HG03378 (cell line): Measurements from ENCODE around the gene PHC3.

Experiments used
- ATAC-seq: cut with Tn5 transposase; IDR thresholded peaks from one replicate; pipeline ENCODE4 v1.9.1; 2021; ENCODE audit warnings: mild to moderate bottlenecking, moderate library complexity; ENCODE audit not compliant: unreplicated experiment

PHC3 gene

DNA sequence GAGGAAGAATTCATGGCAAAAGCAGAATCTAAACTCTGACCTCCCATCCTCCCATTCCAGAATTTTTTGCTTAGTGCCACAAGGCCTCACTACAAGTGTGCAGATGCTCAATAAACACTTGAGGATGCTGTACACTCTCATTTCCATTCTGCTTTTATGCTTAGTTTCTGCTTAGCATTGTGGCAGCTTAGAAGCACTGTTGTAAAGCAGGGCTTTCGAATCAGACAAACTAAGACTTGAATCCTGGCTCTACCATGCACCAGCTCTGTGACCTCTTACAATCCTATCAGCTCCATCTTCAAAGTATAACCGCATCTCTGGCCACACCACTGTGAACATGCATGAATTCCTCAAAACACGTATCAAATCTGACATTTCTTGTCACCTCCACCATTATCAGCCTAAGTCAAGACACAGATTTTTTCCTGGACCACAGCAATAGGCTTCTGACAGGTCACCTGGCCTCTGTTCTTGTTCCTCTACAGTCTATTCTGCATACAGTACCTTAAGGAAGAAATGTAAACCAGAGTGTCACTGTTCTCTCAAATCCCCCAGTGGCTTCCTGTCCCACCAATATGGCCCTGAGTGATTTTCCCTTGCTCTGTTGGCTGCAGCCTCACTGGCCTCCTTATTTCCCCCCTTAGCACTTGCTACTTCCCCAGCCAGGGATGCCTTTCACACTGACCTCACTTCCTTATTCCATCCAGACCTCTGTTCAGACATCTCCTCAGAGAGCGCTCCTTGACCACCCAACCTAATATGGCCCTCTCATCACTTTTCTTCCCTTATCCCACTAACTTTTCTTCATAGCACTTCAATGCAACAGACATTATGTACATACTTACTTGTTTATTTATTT, 8.1 kb upstream of the PHC3 start:
- peak; percentile 9 for ATAC-seq

DNA sequence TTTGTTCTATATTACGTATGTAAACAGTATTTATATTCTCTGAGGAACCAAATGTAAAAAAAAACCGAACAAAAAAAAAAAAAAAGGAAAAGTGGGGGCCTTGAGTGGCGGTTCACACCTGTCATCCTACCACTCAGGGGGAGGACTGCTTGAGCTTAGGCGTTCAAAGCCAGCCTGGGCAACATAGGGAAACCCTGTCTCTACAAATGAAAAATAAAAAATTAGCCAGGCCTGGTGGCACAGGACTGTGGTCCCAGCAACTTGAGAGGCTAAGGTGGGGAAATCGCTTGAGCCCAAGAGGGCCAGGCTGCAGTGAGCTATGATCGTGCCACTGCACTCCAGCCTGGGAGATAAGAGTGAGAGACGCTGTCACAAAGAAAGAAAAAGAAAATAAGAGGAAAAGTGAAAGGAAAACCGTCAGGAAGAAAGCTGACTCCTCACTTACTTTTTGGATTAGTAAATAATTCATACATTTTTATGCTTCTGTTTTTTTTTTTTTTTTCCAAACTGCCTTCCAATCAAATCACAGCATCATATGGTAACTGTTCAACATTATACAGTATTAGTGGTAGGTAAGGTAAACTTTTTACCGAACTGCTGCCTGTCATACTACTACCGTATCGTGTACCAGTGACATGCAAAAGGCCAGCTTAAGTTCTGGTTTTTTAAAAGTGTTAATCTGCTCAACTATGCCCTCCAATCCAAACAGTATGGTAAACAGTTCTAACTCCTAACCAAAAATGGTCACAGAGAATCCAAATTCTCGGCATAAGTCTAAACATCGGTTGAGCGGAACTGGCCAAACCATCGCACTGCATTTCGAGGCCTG, 1.2 kb downstream of the PHC3 start:
- peak; percentile 35 for ATAC-seq

DNA sequence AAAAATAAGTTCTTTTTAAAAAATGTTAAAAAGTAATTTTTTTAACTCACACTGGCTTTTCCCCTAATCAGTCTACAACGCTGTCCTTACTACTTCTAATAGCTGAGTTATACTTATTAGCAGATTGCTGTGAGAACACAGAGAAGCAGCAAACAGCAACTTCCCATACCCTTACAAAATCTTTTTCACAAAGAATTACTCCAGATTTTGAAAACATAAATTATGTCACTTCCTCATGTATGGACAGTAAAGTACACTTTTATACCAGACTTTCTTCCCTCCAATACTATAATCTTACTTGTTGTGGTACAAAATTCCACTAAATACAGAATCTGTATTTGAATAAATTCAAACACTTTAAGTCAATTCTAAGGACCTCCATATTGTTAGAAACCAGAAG, 2.1 kb downstream of the PHC3 start:
- no peak for ATAC-seq

DNA sequence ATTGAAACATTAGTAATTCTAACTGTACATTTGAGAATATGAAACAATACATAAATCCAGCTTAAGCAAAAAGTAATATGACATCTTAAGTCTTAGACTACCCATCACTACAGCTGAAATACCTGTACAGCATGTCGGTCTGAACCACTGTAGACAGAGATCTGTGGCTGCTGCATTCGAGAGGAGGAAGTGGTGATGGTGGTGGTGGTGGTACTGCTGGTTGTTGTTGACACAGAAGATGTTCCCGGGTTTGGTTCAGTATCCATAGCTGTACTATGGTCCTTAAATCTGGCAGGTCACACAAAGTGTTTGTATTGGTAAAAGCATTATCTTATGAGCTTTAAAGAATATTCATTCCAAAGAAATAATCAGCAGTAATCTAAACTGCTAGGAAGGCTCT, 2.9 kb downstream of the PHC3 start:
- ATAC-seq = peak; percentile 25

DNA sequence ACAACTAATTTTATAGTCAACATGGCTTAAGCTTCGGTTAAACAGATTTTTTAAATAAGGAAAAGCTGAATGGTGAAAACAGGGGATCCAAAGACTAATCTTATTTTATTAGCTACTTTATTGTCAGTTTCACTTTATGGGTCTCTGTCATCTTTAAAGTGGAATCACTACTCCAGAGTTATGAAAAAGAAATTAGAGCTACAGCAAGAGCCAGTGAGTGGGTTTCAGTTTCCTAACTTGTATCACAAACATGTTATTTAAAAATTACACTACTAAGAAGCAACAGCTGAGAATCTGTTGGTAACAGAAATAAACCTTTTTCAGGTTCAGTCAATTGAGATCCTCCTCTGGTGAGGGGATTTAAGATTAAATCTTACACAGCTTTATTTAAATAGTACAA, 10.0 kb downstream of the PHC3 start:
- peak; percentile 55 for ATAC-seq

DNA sequence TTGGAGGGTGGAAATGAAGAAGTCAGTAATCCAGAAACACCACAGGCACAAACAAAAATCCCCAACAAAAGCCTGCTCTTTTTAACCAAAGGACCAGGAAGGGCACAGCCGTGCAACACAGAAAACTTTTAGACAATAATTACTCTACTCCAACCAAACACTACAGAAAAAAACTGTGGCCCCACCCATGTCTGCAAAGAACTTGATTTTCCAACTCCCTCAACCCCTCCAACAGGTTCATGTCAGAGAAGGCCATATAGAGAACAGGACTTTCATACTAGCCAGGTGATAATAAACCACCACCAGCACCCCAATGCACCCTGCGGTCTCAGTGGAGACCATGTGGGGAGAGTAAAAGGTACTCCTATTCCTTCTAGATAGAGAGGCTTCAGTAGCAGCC, 16.8 kb downstream of the PHC3 start:
- no peak for ATAC-seq

DNA sequence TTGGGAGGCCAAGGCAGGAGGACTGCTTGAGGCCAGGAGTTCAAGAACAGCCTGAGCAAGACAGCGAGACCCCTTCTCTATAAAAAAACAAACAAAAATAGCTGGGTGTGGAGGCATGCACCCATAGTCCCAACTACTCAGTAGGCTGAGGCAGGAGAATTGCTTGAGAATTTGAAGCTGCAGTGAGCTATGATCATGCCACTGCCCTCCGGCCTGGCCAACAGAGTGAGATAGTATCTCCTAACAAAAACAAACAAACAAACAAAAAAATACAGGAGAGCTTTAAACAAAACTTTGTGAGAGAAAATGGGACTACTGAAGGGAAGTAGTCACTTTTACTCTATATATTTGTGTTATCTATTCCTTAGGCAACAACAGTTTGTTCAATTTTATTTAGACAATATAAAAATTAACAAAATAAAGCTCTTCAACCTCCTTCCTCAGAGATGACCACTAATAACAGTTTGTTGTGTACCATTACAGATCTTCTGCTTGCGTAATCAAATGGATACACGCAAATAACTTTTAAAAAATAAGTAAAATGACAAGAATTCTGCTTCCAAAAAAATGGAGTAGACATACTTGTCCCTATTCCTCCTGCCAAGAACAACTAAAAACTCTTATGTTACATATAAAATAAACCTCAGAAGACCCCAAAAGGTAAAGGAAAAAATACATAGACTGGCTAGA, 17.4 kb downstream of the PHC3 start:
- ATAC-seq = no peak

DNA sequence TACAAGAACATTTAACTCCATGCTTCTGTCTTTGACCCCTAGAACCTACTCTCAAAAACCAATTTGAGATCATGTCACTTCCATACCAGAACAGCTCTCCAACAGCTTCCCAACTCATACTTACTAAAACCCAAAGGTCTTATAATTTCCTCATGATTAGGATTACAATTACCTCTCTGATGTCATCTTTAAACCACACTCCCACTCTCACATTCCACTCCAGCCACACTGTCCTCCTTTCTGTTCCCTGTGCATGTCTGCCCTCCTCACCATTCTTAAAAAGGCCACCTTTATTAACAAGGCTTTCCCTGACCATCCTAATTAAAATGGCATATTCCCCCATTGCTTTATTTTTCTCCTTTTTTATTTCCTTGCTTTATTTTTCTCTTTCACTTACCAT, 18.9 kb downstream of the PHC3 start:
- ATAC-seq = no peak

DNA sequence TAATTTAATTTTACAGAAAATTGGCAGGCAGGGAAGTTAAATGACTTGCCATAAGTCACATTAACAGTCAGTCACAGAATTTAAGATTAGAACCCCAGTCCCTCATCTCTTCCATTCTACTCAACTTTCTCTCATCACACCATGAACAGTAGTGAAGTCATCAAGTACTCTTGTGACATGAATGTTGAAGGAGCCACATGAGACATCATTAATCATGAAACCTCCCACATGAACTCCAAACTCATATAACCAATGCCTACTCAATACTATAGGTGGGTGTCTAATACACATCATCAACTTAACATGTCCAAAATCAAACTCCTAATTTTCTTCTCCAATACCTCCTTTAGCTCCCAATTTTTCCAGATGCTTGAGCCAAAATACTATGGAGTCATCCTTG, 19.5 kb downstream of the PHC3 start:
- no peak for ATAC-seq

DNA sequence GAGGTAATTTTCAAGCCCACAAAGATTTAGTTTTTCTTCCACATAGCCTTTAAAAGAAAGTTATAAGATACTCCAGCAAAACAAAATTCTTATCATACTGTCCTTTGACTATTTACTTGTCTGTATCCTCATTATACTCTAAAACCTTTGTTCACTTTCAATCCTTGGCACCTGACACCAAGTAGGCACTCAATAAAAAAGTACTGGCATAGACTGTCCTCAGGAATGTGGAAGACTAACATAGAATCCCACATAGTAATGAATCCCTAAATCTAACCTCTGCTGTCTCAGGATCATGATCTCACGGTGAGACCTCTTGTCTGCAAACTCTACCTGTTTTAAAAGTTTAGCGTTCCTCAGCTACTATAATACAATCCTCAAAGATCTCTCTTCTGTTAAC, 21.6 kb downstream of the PHC3 start:
- ATAC-seq = no peak

DNA sequence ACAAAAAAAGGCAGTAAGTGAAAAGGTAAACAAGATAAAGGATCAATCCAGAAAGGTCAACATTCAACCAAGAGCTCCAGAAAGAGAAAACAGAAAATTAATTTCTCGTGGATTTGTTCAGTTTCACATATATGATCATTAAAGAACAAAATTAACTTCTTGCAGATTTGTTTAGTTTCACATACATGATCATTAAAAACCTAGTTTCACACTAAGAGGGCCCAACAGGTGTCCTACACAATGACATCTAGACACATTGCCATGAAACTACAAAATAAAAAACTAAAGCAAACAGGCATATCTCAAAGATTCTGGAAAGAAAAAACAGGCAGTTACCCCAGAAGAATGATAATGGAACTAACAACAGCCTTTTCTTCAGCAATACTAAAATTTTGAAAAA, 22.1 kb downstream of the PHC3 start:
- no peak for ATAC-seq

DNA sequence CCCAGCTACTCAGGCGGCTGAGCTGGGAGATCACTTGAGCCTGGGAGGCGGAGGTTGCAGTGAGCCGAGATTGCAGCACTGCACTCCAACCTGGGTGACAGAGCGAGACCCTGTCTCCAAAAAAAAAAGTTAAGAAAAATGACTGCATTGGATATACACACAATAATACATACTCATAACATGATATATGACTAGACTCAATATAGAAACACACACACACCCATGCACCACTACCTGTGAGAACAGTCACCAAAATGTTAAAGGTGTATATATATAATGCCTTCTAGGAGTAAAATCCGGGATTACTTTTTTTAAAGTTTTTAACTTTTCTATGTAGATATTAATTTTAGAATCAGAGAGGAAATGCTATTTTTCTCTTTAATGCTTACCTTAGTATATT, 25.9 kb downstream of the PHC3 start:
- no peak for ATAC-seq

DNA sequence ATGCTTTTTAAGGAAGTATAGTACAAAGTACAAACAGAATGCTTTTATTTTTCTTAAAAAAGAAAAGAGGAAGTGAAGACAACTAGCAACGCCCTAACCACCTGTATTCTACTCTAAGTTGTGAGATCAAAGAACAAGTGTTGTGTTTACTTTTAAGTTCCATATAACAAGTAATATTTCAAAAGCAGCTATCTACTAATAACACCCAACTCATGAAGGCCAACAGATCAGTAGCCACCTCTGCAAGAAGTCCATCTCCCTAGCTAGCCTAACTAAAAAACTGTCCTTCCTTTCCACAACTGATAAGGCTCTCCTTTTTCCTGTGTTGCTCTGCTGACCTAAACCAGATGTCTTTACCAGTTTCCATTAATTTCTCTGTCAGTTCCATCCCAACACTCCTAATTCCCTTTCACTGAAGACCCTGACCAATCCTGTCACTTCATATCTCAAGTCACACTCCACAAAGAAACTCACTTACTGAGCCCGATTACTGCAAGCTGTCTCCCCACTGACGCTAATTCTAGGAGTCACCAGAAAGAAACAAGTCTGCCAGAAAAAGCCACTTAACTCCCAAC, 26.9 kb downstream of the PHC3 start:
- peak; percentile 96 for ATAC-seq

DNA sequence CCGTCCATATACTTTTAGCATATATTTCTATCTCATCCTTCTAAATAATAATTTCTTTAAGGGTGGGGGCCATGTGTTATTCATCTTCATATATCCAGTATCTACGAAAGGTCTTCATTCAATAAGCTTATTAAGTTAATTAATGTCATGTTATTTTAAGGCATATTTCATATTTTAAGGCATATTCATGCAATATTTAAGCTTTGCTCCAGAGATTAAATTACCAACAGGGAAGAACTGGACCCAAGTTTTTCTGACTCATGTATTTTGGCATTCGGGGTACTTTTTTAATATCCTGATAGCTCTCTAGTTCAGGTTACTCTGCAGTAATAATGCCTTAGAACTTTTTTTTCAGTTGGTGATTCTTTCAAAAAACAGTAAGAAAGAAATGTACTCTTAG, 27.4 kb downstream of the PHC3 start:
- ATAC-seq = peak; percentile 23

DNA sequence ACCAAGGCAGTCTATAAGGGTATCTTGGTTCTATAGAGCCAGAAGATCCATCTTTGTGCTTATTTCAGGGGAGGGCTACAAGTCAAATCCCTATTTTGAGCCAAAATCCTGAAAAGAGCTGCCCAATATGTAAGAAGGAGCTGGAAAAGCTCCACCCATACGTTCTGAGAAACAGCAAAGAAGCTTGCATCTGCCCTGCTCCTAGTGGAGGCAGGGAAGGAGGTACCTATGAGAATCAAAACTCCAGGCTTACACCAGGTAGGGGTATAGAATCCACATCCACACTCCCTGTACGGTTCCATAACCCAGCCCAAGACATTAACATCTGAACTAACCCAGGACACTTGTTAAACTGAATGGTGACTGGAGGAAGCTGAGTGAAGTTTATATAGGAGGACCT, 30.0 kb downstream of the PHC3 start:
- no peak for ATAC-seq

DNA sequence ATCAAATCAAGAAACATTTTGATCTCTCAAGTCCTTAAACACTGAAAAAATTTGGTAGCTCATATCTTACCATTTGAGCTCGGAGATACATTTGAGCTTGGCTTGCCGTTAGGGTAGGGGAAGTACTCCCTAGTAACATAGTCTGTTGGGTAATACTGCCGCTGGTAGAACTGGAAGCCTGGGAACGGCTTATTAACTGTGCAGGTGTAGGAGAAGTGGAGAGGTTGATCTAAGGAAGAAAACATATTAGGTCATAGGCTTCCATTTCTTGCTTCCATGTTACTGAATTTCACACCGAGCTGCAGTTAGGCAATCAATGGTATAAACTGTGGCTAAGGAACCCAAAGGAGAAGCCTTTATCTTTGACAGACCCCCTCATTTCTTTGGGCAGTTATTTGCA, 32.5 kb downstream of the PHC3 start:
- no peak for ATAC-seq

DNA sequence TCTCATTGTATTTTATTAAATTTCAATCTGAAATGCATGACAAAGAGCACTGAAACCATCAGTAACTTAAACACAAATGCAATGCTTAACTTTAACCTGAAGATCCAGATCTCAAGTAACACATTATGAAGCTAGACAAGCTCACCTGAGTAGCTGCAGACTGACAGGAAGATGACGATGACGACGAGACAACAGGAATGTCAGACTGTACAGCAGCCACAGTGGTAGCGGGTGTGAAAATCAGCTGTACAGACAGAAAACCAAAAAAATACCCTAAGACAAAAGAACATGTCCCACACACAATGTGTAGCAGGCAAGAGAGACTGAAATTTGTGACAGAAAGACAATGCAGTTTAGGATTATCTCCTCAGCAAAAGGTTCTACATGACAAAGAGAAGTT, 36.3 kb downstream of the PHC3 start:
- ATAC-seq = no peak

DNA sequence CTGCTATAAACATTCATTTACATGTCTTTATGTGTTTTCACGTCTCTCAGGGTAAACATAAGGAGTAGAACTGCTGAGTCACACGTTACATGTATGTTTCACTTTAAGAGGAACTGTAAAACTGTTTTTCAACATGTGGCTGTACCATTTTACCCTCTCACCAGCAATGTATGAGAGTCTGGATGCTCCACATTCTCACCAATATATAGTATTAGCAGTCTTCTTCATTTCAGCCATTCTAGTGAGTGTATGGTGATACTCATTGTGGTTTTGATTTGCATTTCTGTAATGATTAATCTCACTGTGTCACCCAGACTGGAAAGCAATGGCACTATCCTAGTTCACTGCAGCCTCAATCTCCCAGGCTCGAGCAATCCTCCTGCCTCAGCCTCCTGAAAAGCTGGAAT, 37.1 kb downstream of the PHC3 start:
- ATAC-seq = peak; percentile 92

DNA sequence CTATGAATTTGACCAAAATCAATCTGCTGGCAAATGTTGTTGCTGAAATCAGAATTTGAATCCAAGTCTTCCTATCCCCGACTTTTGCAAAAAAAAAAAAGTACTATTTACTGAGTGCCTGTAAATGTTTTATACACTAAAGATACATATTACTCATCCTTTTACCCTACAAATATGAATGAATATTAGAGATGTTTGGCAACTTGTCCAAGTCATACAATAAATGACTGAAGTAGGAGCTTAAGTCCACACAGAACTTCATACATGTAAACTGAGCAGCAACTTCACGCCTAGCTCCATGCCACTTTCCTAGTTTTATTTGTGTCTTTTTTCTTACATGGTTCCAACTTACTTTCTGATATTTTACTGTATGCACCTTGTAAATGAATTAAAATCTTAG, 39.2 kb downstream of the PHC3 start:
- ATAC-seq = no peak

DNA sequence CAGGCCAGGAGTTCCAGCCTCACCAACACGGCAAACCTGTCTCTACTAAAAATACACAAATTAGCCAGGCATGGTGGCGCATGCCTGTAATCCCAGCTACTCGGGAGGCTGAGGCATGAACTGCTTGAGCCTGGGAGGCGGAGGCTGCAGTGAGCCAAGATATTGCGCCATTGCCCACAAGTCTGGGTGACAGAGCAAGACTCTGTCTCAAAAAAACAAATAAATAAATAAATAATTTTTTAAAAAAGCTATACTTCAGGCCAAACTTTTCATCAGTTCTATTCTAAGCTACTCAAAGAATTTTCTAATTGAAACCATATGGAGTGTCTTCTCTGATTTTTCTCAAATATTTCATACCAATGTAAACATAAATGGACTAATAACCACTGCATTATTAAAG, 43.5 kb downstream of the PHC3 start:
- no peak for ATAC-seq

DNA sequence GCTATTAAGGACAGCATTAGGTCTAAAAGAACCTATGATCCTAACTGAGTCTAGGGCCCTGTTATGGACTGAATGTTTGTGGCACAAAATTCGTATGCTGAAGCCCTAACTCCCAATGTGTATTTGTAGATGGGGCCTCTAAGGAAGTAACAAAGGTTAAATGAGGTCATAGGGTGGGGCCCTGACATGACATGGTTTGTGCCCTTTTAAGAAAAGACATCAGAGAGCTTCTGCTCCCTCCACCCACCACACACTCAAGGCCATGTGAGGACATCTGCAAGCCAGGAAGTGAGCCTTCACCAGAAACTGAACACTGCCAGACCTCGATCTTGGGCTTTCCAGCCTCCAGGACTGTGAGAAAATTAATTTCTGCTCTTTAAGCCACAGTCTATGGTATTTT, 49.2 kb downstream of the PHC3 start:
- ATAC-seq = no peak
